ENCODE measurements around the gene EXTL1.
"Not testable (repeated sequence)": the region's sequence is repeated elsewhere in the genome, so short reads cannot be mapped to it uniquely, and the experiment has no call there.

EXTL1 gene

DNA sequence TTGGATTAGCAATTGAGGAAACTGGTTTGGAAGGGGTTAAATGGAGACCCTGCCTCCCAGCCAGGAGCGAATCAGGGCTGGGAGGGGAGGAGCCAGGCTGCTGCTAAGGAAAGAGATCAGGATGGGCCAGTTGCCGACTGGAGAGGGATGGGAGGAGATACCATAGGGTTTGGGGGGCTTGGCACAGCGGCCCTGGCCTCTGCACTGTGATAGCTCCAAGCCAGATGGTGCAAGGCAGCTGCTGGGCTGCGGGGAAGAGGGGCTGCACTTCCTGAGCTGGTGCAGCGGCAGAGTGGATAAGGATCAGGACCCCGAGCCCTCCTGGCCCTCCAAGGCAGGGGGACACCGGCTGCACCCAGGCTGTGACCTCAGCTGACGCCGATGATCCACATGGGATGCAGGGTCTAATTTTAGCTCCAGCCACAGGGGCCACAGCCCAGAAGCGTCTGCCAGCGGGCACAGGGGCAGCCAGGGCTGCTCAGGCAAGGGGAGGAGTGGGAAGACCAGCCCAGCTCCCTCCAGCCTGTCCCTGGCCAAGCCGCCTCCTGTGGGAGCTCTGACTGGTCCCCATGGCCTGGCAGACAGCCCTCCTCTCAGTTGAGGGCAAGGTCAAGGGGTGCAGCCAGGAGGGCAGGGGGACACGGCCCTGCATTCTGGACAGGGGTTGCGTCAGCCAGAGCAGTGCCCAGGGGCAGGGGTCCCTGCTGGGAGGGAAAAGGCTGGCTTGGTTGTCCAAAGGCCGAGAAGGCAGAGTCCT lies at the start of gene EXTL1:
Gene EXTL1, plus strand, starts transcription at position 129 of the 757 bp plus-strand sequence. CDS start 872 bp downstream, outside the sequence.
- peak; percentile 47 for DNase-seq (ENCODE audit: low read depth)

- no peak for DNase-seq (ENCODE audit: low read depth)
Observed at GRCh38 chr1:25971811-25972180, 49.8 kb upstream of the EXTL1 start.

- DNase-seq (ENCODE audit: low read depth), result no peak
Observed at GRCh38 chr1:25973610-25974321, 47.8 kb upstream of the EXTL1 start.

GRCh38 chr1:25977801-25978200 lies 43.8 kb upstream of the EXTL1 start:
- DNase-seq (ENCODE audit: low read depth), result no peak

DNA sequence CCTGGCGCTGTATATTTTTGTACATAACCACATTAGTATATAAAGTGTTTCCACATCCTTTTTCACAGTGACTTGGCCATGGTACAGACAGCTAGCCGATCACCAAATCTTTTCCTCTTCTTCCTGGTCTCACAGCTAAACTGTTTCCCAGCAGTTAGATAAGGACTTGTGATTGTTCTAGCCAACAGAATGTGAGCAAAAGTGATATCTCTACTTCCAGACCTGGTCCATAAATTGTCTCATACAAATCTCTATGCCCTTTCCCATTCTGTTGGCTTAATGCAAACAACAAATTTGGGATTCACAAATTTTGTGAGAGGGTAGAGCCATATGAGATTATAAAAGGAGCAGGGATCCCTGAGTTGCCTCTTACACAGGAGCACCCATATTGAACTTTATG lies 43.2 kb upstream of the EXTL1 start:
- no peak for DNase-seq (ENCODE audit: low read depth)

DNA sequence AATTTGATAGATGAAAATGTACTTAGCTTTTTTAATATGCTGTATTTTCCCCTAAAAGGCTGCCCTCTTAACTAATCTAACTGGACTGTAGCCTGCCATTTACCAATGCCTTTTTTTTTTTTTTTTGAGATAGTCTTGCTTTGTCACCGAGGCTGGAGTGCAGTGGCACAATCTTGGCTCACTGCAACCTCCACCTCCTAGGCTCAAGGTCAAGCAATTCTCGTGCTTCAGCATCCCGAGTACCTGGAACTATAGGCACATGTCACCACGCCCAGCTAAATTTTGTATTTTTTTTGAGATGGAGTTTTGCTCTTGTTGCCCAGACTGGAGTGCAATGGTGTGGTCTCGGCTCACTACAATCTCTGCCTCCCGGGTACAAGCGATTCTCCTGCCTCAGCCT lies 42.4 kb upstream of the EXTL1 start:
- DNase-seq (ENCODE audit: low read depth), result no peak

GRCh38 chr1:25985171-25985570 lies 36.4 kb upstream of the EXTL1 start:
- DNase-seq (ENCODE audit: low read depth), result no peak

DNA sequence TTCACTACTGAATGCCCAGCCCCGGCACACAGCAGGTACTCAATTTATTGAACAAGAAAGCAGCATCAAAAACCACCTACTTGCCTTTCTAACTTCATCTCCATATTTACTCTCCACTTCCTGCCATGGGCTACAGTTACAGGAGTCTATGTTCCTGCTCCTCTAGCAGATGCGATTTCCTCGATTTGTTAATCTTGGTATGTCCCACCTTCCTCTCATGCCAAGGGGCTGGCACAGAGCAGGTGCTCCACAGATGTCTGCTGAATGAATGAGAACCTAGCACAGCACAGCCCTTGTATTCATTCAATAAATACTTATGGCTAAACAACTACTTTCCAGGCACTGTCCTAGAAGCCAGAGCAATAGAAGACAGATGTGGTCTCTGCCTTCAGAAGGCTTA lies 35.9 kb upstream of the EXTL1 start:
- no peak for DNase-seq (ENCODE audit: low read depth)

- DNase-seq (ENCODE audit: low read depth), result not testable (repeated sequence)
Observed at GRCh38 chr1:25986773-25987172, 34.8 kb upstream of the EXTL1 start.

- no peak for DNase-seq (ENCODE audit: low read depth)
Observed at GRCh38 chr1:25987951-25988350, 33.6 kb upstream of the EXTL1 start.

DNA sequence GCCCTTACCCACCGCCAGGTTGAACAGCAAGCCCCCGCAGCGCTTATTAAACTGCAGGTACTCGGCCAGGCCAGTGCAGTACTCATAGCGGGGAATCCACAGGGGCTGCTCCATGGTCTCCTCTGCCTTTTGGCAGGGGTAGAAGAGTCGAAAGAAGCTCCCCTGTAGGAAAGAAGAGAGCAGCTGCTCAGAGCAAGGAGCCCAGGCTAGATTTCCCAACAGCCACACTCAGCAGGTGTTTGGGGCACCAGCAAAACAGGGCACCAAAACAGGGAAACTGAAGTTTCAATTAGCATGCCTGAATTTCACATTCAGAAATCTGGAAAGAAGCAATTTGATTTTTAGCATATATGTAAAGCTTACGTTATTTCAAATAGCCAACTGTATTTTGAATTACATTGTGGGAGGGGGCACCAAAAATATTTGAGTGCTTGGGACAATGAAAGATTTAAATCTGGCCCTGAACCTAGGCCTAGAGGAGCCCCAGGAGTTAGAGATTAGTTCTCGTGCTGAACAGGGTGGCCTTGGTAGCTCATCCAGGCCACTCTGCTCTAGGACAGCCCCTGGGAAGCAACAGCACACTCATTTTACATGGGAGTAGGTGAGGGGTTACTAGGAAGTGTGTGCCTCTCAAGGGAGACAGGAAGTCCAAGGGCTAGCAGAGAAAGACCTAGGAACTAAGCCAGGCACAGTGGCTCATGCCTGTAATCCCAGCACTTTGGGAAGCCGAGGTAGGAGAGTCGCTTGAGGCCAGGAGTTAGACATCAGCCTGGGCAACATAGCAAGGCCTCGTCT lies 31.9 kb upstream of the EXTL1 start:
- no peak for DNase-seq (ENCODE audit: low read depth)

GRCh38 chr1:25990251-25990650 lies 31.3 kb upstream of the EXTL1 start:
- no peak for DNase-seq (ENCODE audit: low read depth)

DNA sequence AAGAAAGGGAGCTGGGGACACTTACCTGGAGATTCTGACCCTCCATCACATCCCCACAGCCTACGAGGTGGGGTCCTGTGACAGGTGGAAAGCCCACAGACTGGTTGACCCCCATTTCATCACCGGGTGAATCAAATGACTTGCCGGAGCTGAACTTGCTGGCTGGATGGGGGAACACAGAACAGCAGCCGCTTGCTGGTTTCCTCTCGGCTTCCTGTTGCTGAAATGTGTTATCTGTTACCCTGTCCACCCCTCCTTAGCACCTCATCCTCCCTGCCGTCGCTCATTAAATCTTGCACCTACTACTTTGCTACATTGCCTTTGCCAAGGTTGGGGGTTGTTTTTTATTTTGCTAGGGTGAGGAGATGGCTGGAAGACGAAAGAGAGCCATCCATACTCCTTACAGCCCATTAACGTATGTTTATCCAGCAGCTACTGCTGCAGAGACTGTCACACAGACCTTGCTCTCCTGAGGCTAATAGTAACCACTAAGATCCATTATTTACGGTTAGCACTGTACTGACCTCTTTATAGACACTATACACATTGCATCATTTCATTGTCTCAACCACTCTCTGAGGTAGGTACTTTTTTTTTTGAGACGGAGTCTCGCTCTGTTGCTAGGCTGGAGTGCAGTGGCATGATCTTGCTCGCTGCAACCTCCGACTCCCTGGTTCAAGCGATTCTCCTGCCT lies 30.7 kb upstream of the EXTL1 start:
- DNase-seq (ENCODE audit: low read depth), result no peak

DNA sequence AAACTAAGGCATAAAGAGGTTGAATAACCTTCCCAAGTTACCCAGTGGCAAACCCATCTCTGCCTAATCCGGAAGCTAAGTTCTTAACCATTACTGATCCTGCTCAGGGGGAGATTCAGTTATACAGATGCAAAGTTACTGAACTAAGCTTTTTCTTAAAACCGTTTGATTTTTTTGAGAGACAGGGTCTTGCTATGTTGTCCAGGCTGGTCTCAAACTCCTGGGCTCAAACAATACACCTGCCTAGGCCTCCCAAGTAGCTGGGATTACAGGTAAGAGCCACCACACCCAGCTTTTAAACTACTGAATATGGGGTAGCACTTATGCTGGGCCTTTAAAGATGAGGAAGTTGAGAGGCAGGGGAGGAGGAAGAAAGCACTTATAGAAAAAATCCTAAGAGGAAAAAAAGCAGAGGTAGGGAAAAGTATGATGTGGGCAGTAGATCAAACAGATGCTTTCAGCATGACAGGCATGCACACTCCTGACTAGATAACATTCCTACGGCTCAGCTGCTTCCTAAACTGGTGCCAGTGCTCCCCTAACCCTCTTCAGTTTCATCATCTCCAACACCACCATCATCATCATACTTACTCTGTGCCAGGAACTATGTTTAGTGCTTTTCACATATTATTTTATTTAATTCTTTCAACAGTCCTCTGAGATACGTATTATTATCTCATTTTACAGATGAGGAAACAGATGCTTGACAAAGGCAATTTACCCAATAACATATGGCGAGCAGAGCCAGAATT lies 29.5 kb upstream of the EXTL1 start:
- DNase-seq (ENCODE audit: low read depth), result peak; percentile 73

GRCh38 chr1:25992689-25993171 lies 28.8 kb upstream of the EXTL1 start:
- no peak for DNase-seq (ENCODE audit: low read depth)

- no peak for DNase-seq (ENCODE audit: low read depth)
Observed at GRCh38 chr1:25993197-25993951, 28.2 kb upstream of the EXTL1 start.

DNA sequence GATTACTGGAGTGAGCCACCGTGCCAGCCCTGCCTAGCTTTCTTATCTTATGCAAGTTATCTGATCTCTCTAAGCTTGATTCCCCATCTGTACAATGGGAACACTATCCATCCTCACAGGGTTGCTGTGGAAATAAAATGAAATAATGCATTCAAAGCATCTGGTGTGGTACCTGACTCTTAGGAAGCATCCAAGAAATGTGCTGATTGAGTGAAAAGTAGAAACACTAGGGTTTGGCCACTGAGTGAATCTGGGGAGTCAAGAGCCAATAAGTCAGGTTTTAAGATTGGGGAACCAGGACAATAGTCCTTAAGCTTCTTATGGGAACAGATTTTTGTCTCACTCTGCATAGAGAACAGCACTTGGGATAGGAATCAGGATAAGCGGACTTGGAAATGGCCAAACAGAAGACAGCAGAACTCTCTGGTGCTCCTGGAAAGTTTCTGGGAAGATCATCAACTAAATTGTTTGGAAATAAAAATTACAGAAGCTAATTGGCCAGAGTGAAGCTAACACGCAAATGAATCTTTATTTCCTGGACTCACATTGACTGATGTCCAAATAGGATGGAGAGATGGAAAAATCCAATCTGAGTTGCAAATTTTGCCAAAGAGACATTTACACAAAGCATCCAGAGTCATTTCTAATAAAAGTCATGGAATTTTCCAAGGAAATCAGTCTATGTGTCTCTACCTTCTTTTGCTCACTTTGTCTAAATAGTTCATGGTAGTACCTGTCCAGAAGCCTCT lies 27.0 kb upstream of the EXTL1 start:
- DNase-seq (ENCODE audit: low read depth), result no peak

GRCh38 chr1:25996966-25997827 lies 24.4 kb upstream of the EXTL1 start:
- DNase-seq (ENCODE audit: low read depth), result peak; percentile 93
